ENCODE measurements around the gene PCYT2.

PCYT2 gene

GRCh38 chr17:81911277-81911961 lies at the start of gene PCYT2:
Gene PCYT2, minus strand, starts transcription at chr17:81911399. Its CDS starts 44 bp downstream, at chr17:81911355.
- Histone ChIP-seq H3K9me3 (ENCODE audit: control insufficient read depth, low read length) (no peaks in the 10 kb centered on the region), H3K27me3 (ENCODE audit: control insufficient read depth, insufficient read depth, low read length) (no peaks in the 10 kb centered on the region), H3K36me3 (ENCODE audit: control insufficient read depth, insufficient read depth, low read length) (peaks cover 31% of the 10 kb centered on the region), H3K4me1 (ENCODE audit: control insufficient read depth, insufficient read depth, low read length) (peaks cover 45% of the 10 kb centered on the region), H3K4me3 (ENCODE audit: low read length) (peak within 1 kb of the TSS; percentile 55), H3K9ac (ENCODE audit: low read length) (peak within 1 kb of the TSS; percentile 67)

- H3K9ac ChIP-seq (ENCODE audit: low read length): no peak overlapping the region
- no peaks in the 10 kb centered on the region for H3K36me3 ChIP-seq (ENCODE audit: control insufficient read depth, insufficient read depth, low read length)
- peaks cover 64% of the 10 kb centered on the region for H3K27me3 ChIP-seq (ENCODE audit: control insufficient read depth, insufficient read depth, low read length)
- H3K4me1 ChIP-seq (ENCODE audit: control insufficient read depth, insufficient read depth, low read length): peaks cover 6% of the 10 kb centered on the region
- H3K9me3 ChIP-seq (ENCODE audit: control insufficient read depth, low read length): no peaks in the 10 kb centered on the region
- no peak overlapping the region for H3K4me3 ChIP-seq (ENCODE audit: low read length)
Measured at GRCh38 chr17:81960130-81960958, 49.1 kb upstream of the PCYT2 start.

- Histone ChIP-seq H3K27me3 (ENCODE audit: control insufficient read depth, insufficient read depth, low read length) (peaks cover 64% of the 10 kb centered on the region), H3K4me1 (ENCODE audit: control insufficient read depth, insufficient read depth, low read length) (peaks cover 6% of the 10 kb centered on the region), H3K9me3 (ENCODE audit: control insufficient read depth, low read length) (no peaks in the 10 kb centered on the region), H3K9ac (ENCODE audit: low read length) (no peak overlapping the region), H3K36me3 (ENCODE audit: control insufficient read depth, insufficient read depth, low read length) (no peaks in the 10 kb centered on the region), H3K4me3 (ENCODE audit: low read length) (no peak overlapping the region)
Measured at GRCh38 chr17:81959362-81960129, 48.3 kb upstream of the PCYT2 start.

- Histone ChIP-seq H3K27me3 (ENCODE audit: control insufficient read depth, insufficient read depth, low read length) (peaks cover 59% of the 10 kb centered on the region), H3K9me3 (ENCODE audit: control insufficient read depth, low read length) (no peaks in the 10 kb centered on the region), H3K36me3 (ENCODE audit: control insufficient read depth, insufficient read depth, low read length) (no peaks in the 10 kb centered on the region), H3K4me1 (ENCODE audit: control insufficient read depth, insufficient read depth, low read length) (peaks cover 6% of the 10 kb centered on the region), H3K9ac (ENCODE audit: low read length) (no peak overlapping the region), H3K4me3 (ENCODE audit: low read length) (no peak overlapping the region)
Measured at GRCh38 chr17:81958633-81959342, 47.6 kb upstream of the PCYT2 start.

GRCh38 chr17:81957691-81958432 lies 46.7 kb upstream of the PCYT2 start:
- Histone ChIP-seq H3K9me3 (ENCODE audit: control insufficient read depth, low read length) (no peaks in the 10 kb centered on the region), H3K9ac (ENCODE audit: low read length) (no peak overlapping the region)

GRCh38 chr17:81956607-81957589 lies 45.7 kb upstream of the PCYT2 start:
- H3K4me3 ChIP-seq (ENCODE audit: low read length): no peak overlapping the region
- H3K9ac ChIP-seq (ENCODE audit: low read length): no peak overlapping the region
- peaks cover 6% of the 10 kb centered on the region for H3K4me1 ChIP-seq (ENCODE audit: control insufficient read depth, insufficient read depth, low read length)
- H3K36me3 ChIP-seq (ENCODE audit: control insufficient read depth, insufficient read depth, low read length): no peaks in the 10 kb centered on the region
- no peaks in the 10 kb centered on the region for H3K9me3 ChIP-seq (ENCODE audit: control insufficient read depth, low read length)
- H3K27me3 ChIP-seq (ENCODE audit: control insufficient read depth, insufficient read depth, low read length): peaks cover 41% of the 10 kb centered on the region

More at GRCh38 chr17:81957691-81958432, 46.7 kb upstream of the PCYT2 start:
- Histone ChIP-seq H3K4me1 (ENCODE audit: control insufficient read depth, insufficient read depth, low read length) (peaks cover 6% of the 10 kb centered on the region), H3K27me3 (ENCODE audit: control insufficient read depth, insufficient read depth, low read length) (peaks cover 50% of the 10 kb centered on the region), H3K4me3 (ENCODE audit: low read length) (no peak overlapping the region), H3K36me3 (ENCODE audit: control insufficient read depth, insufficient read depth, low read length) (no peaks in the 10 kb centered on the region)

GRCh38 chr17:81955756-81956544 lies 44.8 kb upstream of the PCYT2 start:
- H3K36me3 ChIP-seq (ENCODE audit: control insufficient read depth, insufficient read depth, low read length): no peaks in the 10 kb centered on the region
- H3K4me3 ChIP-seq (ENCODE audit: low read length): no peak overlapping the region
- no peak overlapping the region for H3K9ac ChIP-seq (ENCODE audit: low read length)
- H3K9me3 ChIP-seq (ENCODE audit: control insufficient read depth, low read length): no peaks in the 10 kb centered on the region
- peaks cover 36% of the 10 kb centered on the region for H3K27me3 ChIP-seq (ENCODE audit: control insufficient read depth, insufficient read depth, low read length)
- H3K4me1 ChIP-seq (ENCODE audit: control insufficient read depth, insufficient read depth, low read length): peaks cover 6% of the 10 kb centered on the region

GRCh38 chr17:81955058-81955681 lies 44.0 kb upstream of the PCYT2 start:
- Histone ChIP-seq H3K9ac (ENCODE audit: low read length) (no peak overlapping the region), H3K4me1 (ENCODE audit: control insufficient read depth, insufficient read depth, low read length) (peaks cover 5% of the 10 kb centered on the region), H3K9me3 (ENCODE audit: control insufficient read depth, low read length) (no peaks in the 10 kb centered on the region), H3K4me3 (ENCODE audit: low read length) (no peak overlapping the region), H3K27me3 (ENCODE audit: control insufficient read depth, insufficient read depth, low read length) (peaks cover 30% of the 10 kb centered on the region), H3K36me3 (ENCODE audit: control insufficient read depth, insufficient read depth, low read length) (no peaks in the 10 kb centered on the region)

- Histone ChIP-seq H3K4me1 (ENCODE audit: control insufficient read depth, insufficient read depth, low read length) (no peaks in the 10 kb centered on the region), H3K36me3 (ENCODE audit: control insufficient read depth, insufficient read depth, low read length) (no peaks in the 10 kb centered on the region), H3K9ac (ENCODE audit: low read length) (no peak overlapping the region), H3K27me3 (ENCODE audit: control insufficient read depth, insufficient read depth, low read length) (peaks cover 25% of the 10 kb centered on the region), H3K9me3 (ENCODE audit: control insufficient read depth, low read length) (no peaks in the 10 kb centered on the region), H3K4me3 (ENCODE audit: low read length) (no peak overlapping the region)
Measured at GRCh38 chr17:81954131-81955057, 43.2 kb upstream of the PCYT2 start.

Data from mucosa of stomach (tissue), 1 donor.